Lung (tissue), 12 donors: Measurements from ENCODE around the gene MYO1A. TPM values are rescaled to one million over a fixed set of nuclear protein-coding genes. Genes with fewer than 3 reads are reported as not detected.

Experiments used
- ATAC-seq: fragments of 200-7000 bp; cut with Tn5 transposase; one replicate; pipeline ENCODE4 v1.9.1; 2020; ENCODE audit warnings: moderate number of reproducible peaks; ENCODE audit not compliant: insufficient read depth, low FRiP score
- DNase-seq, 3 donors: peaks; one replicate each; pipeline ENCODE4 v3.0.0-alpha.2; 2013 to 2017
- H3K27ac ChIP-seq, 2 donors: one replicate each; pipeline ENCODE4 v1.5.1; 2013; ENCODE audit warnings: mild to moderate bottlenecking in 2 of 2, moderate library complexity in 2 of 2, control low read depth in 1 of 2, inconsistent platforms in 1 of 2, low read depth in 1 of 2, low read length in 1 of 2
- H3K27me3 ChIP-seq, 3 donors: one replicate each; pipeline ENCODE4 v1.5.1; 2013; ENCODE audit warnings: low read length in 2 of 3; ENCODE audit not compliant: control insufficient read depth in 3 of 3, insufficient read depth in 3 of 3
- H3K36me3 ChIP-seq, 4 donors: one replicate each; pipeline ENCODE4 v1.5.1; 2013; ENCODE audit warnings: low read length in 4 of 4, mild to moderate bottlenecking in 1 of 4, moderate library complexity in 1 of 4; ENCODE audit not compliant: control insufficient read depth in 4 of 4, insufficient read depth in 4 of 4
- H3K4me1 ChIP-seq, 5 donors: one replicate each; pipeline ENCODE4 v1.5.1; 2013; ENCODE audit warnings: low read length in 5 of 5, mild to moderate bottlenecking in 2 of 5, moderate library complexity in 1 of 5; ENCODE audit not compliant: control insufficient read depth in 5 of 5, insufficient read depth in 5 of 5
- H3K4me3 ChIP-seq: one replicate; pipeline ENCODE4 v1.5.1; 2013; ENCODE audit warnings: mild to moderate bottlenecking, control low read depth, moderate library complexity
- H3K9ac ChIP-seq, 2 donors: one replicate each; pipeline ENCODE4 v1.5.1; 2013; ENCODE audit warnings: low read length in 2 of 2, control low read depth in 1 of 2; ENCODE audit not compliant: insufficient read depth in 1 of 2
- H3K9me3 ChIP-seq, 4 donors: one replicate each; pipeline ENCODE4 v1.5.1; 2013; ENCODE audit warnings: low read length in 3 of 4, mild to moderate bottlenecking in 1 of 4, moderate library complexity in 1 of 4; ENCODE audit not compliant: control insufficient read depth in 4 of 4, insufficient read depth in 3 of 4
- WGBS, 2 donors: extraction: QIAGEN DNeasy Blood & Tissue Kit; methylation state at CpG; one replicate each; pipeline ENCODE4 v1.1.7; 2013; 5-methylcytosine and 5-hydroxymethylcytosine counted together
- polyA plus RNA-seq, 2 donors: library from polyadenylated mRNA; stranded (reverse); fragments of 200-250 nt; gene quantifications; one replicate each; pipeline ENCODE4 v1.2.1, GENCODE V29; 2013
- total RNA-seq, 2 donors: library from RNA; depleted of rRNA in 1 of 2; stranded (reverse); fragments of >200 nt in 1 of 2; gene quantifications; one replicate each; pipeline ENCODE4 v1.2.1, GENCODE V29; 2014 to 2021
- TF ChIP-seq, protein P1 (sequence below): IDR thresholded peaks from 2 replicates; pipeline ENCODE4 v1.5.1; 2012; ENCODE audit warnings: mild to moderate bottlenecking; ENCODE audit errors: control extremely low read depth, extremely low read depth
- donor health status: control.
- donor health status: control.
- donor health status: Bipolar disorder and iron deficiency.
- donor health status: healthy.
- donor health status: DM: yes; HTN: yes; CAD: no.

MYO1A gene
- total and polyA plus RNA-seq, 4 donors: 0.09 to 0.67 (median 0.20) TPM

DNA sequence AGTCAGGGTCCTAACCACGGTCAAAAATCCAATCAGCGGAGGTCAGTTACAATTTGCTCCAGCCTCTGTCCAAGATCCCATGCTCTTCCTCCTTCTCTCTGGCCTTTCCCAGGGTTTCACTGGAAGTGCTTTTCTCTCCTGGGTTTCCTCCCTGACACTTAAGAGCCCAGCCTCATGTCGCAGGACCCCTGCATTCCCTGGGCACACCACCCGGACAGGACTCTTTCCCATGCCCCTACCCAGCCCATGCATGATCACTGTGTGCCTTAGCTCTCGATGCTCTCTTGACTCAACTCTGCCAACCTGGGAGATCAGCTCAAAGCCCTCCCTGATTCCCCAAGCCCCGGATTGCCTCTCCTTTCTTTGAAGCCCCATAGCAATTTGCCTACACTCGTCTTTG, 18.1 kb downstream of the MYO1A start:
- Histone ChIP-seq H3K27ac (no peak overlapping the region), H3K4me1 (no peaks in the 10 kb centered on the region), H3K9ac (no peak overlapping the region), H3K36me3 (no peaks in the 10 kb centered on the region), H3K27me3 (peaks cover 0 to 10% (median 4%) of the 10 kb centered on the region in 3 donors), H3K4me3 (no peak overlapping the region), H3K9me3 (no peaks in the 10 kb centered on the region)
- TF ChIP-seq, protein P1, sequence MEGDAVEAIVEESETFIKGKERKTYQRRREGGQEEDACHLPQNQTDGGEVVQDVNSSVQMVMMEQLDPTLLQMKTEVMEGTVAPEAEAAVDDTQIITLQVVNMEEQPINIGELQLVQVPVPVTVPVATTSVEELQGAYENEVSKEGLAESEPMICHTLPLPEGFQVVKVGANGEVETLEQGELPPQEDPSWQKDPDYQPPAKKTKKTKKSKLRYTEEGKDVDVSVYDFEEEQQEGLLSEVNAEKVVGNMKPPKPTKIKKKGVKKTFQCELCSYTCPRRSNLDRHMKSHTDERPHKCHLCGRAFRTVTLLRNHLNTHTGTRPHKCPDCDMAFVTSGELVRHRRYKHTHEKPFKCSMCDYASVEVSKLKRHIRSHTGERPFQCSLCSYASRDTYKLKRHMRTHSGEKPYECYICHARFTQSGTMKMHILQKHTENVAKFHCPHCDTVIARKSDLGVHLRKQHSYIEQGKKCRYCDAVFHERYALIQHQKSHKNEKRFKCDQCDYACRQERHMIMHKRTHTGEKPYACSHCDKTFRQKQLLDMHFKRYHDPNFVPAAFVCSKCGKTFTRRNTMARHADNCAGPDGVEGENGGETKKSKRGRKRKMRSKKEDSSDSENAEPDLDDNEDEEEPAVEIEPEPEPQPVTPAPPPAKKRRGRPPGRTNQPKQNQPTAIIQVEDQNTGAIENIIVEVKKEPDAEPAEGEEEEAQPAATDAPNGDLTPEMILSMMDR: no peak
- ATAC-seq (no peak), DNase-seq (no peak)
- WGBS, 2 donors: 83 to 86% methylated on average over 7 of the region's 7 CpGs

DNA sequence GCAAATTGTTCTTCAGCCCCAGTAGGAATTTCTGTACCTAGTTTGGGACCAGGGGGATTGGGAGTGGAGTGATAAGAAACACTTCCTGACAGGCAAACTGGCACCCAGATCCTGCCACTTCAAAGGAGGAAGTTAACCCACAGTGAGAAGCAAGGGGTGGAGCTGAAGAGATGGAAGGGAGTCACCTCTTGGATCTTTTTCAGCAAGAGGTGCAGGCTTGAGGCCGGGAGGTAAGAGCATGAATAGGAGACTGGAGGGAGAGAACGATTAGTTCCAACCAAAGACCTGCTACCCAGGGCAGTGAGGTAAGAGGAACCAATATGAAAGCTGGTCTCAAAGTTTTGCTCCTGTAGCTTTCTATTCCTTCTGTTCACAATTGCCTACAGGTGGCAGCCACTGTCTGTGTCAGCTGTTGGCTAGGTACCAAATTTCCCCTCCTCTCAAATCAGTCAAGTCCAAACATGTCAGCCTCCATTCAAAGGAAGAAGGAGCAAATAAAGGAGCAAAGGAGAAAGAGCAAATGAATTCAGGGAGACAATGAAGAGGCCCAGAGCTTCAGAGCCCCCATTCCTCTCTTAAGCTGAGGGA, 18.7 kb downstream of the MYO1A start:
- ATAC-seq (no peak), DNase-seq (peak in 2 of 3 donors; percentile 11 to 29)
- Histone ChIP-seq H3K9ac (no peak overlapping the region), H3K27ac (no peak overlapping the region), H3K4me3 (no peak overlapping the region), H3K27me3 (peaks cover 0 to 11% (median 4%) of the 10 kb centered on the region in 3 donors), H3K4me1 (no peaks in the 10 kb centered on the region), H3K36me3 (no peaks in the 10 kb centered on the region), H3K9me3 (no peaks in the 10 kb centered on the region)
- WGBS, 2 donors: 17 to 18% methylated on average over 2 of the region's 2 CpGs
- TF ChIP-seq, protein P1: no peak

DNA sequence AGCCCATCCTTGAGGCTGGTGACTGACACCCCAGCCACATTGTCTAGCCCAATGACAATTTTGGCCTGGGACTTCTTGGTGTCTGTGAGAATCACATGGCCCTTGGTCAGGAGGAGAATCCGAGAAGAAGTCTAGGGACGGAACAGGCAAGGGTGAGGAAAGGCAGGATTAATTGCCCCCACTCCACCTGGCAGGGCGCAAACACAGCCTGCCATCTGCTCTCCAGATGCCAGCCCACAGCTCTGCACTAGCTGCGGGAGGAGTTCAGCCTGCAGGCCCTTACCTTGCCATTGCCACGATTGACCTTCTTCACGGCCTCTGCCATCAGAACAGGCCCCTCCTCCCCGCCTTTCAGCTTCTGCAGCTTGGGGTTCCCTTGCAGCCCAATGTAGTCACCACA, 20.5 kb downstream of the MYO1A start:
- DNase-seq (no peak), ATAC-seq (no peak)
- Histone ChIP-seq H3K4me3 (no peak overlapping the region), H3K36me3 (no peaks in the 10 kb centered on the region), H3K9ac (no peak overlapping the region), H3K9me3 (no peaks in the 10 kb centered on the region), H3K4me1 (no peaks in the 10 kb centered on the region), H3K27me3 (peaks cover 0 to 11% (median 4%) of the 10 kb centered on the region in 3 donors), H3K27ac (no peak overlapping the region)
- whole genome bisulfite sequencing, 2 donors: 95 to 97% methylated on average over 7 of the region's 7 CpGs
- TF ChIP-seq, protein P1: no peak

DNA sequence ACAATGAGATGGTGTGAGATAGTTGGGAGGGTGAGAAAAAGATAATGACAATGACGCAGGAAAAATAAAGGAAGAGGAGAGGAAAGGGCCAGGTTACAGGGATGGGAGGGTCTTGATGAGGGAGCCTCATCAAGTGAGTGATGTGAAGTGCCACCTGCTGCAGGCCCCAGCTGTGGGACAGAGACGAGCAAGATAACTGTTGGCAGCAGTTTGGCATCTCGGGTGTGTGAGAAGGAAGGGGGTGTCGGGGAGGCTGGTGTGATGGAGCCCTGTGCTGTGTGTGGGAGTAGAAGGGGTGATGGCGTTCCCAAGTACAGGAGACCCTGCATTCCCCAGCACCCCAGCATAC, 22.1 kb downstream of the MYO1A start:
- H3K4me1 ChIP-seq: no peaks in the 10 kb centered on the region
- no peaks in the 10 kb centered on the region for H3K36me3 ChIP-seq
- peaks cover 0 to 8% (median 4%) of the 10 kb centered on the region in 3 donors for H3K27me3 ChIP-seq
- ATAC-seq (no peak), DNase-seq (no peak)
- H3K27ac ChIP-seq: no peak overlapping the region
- H3K4me3 ChIP-seq: no peak overlapping the region
- H3K9ac ChIP-seq: no peak overlapping the region
- 60 to 68% methylated on average over 5 of the region's 5 CpGs for WGBS, 2 donors
- no peaks in the 10 kb centered on the region for H3K9me3 ChIP-seq
- TF ChIP-seq, protein P1: no peak
